Muscle layer of duodenum (tissue), 2 donors: ENCODE results near the gene PTPRD.

ENCODE experiments used
- H3K27ac ChIP-seq: one replicate; pipeline ENCODE4 v1.7.0; 2013; ENCODE audit warnings: mild to moderate bottlenecking, low read length
- H3K27me3 ChIP-seq: one replicate; pipeline ENCODE4 v1.7.0; 2013; ENCODE audit warnings: low read depth, mild to moderate bottlenecking, control low read depth, low read length
- H3K36me3 ChIP-seq, 2 donors: one replicate each; pipeline ENCODE4 v1.7.0; 2013; ENCODE audit warnings: low read length in 2 of 2, control low read depth in 1 of 2, mild to moderate bottlenecking in 1 of 2; ENCODE audit not compliant: insufficient read depth in 2 of 2, control insufficient read depth in 1 of 2
- H3K4me1 ChIP-seq, 2 donors: one replicate each; pipeline ENCODE4 v1.7.0; 2013; ENCODE audit warnings: low read length in 2 of 2, mild to moderate bottlenecking in 2 of 2, control low read depth in 1 of 2, moderate library complexity in 1 of 2; ENCODE audit not compliant: insufficient read depth in 2 of 2, control insufficient read depth in 1 of 2
- H3K4me3 ChIP-seq, 2 donors: one replicate each; pipeline ENCODE4 v1.7.0; 2013; ENCODE audit warnings: low read length in 2 of 2, low read depth in 1 of 2, mild to moderate bottlenecking in 1 of 2
- H3K9me3 ChIP-seq, 2 donors: one replicate each; pipeline ENCODE4 v1.7.0; 2013; ENCODE audit warnings: low read length in 2 of 2, control low read depth in 1 of 2, mild to moderate bottlenecking in 1 of 2; ENCODE audit not compliant: control insufficient read depth in 1 of 2
- donor health status: healthy.

PTPRD gene

GRCh38 chr9:8895106-8895860, 1717.5 kb downstream of the PTPRD start:
- no peaks in the 10 kb centered on the region for H3K4me1 ChIP-seq
- H3K27ac ChIP-seq, result no peak overlapping the region
- H3K36me3 ChIP-seq, result no peaks in the 10 kb centered on the region
- H3K4me3 ChIP-seq, result no peak overlapping the region
- no peaks in the 10 kb centered on the region for H3K9me3 ChIP-seq
- H3K27me3 ChIP-seq, result no peaks in the 10 kb centered on the region

GRCh38 chr9:8890695-8891094, 1722.1 kb downstream of the PTPRD start:
- Histone ChIP-seq H3K4me3 (no peak overlapping the region), H3K36me3 (no peaks in the 10 kb centered on the region), H3K4me1 (no peaks in the 10 kb centered on the region), H3K27me3 (no peaks in the 10 kb centered on the region), H3K9me3 (no peaks in the 10 kb centered on the region), H3K27ac (no peak overlapping the region)

- H3K4me1 ChIP-seq, result no peaks in the 10 kb centered on the region
- H3K4me3 ChIP-seq, result no peak overlapping the region
- no peaks in the 10 kb centered on the region for H3K9me3 ChIP-seq
- no peak overlapping the region for H3K27ac ChIP-seq
- H3K27me3 ChIP-seq, result no peaks in the 10 kb centered on the region
- no peaks in the 10 kb centered on the region for H3K36me3 ChIP-seq
Observed at GRCh38 chr9:8889100-8889499, 1723.7 kb downstream of the PTPRD start.

GRCh38 chr9:8888591-8888990, 1724.2 kb downstream of the PTPRD start:
- no peak overlapping the region for H3K27ac ChIP-seq
- no peak overlapping the region for H3K4me3 ChIP-seq

GRCh38 chr9:8887369-8887768, 1725.4 kb downstream of the PTPRD start:
- Histone ChIP-seq H3K4me1 (no peaks in the 10 kb centered on the region), H3K27ac (no peak overlapping the region), H3K27me3 (no peaks in the 10 kb centered on the region), H3K4me3 (no peak overlapping the region), H3K36me3 (no peaks in the 10 kb centered on the region), H3K9me3 (no peaks in the 10 kb centered on the region)

More at GRCh38 chr9:8888591-8888990, 1724.2 kb downstream of the PTPRD start:
- Histone ChIP-seq H3K9me3 (no peaks in the 10 kb centered on the region), H3K36me3 (no peaks in the 10 kb centered on the region), H3K27me3 (no peaks in the 10 kb centered on the region), H3K4me1 (no peaks in the 10 kb centered on the region)

GRCh38 chr9:8883321-8883720, 1729.5 kb downstream of the PTPRD start:
- Histone ChIP-seq H3K27me3 (no peaks in the 10 kb centered on the region), H3K27ac (no peak overlapping the region), H3K4me1 (no peaks in the 10 kb centered on the region), H3K9me3 (no peaks in the 10 kb centered on the region), H3K36me3 (no peaks in the 10 kb centered on the region), H3K4me3 (no peak overlapping the region)

- no peaks in the 10 kb centered on the region for H3K4me1 ChIP-seq
- H3K27me3 ChIP-seq, result no peaks in the 10 kb centered on the region
- H3K27ac ChIP-seq, result no peak overlapping the region
- no peaks in the 10 kb centered on the region for H3K9me3 ChIP-seq
- H3K4me3 ChIP-seq, result no peak overlapping the region
- no peaks in the 10 kb centered on the region for H3K36me3 ChIP-seq
Observed at GRCh38 chr9:8880060-8880459, 1732.7 kb downstream of the PTPRD start.

- Histone ChIP-seq H3K36me3 (no peaks in the 10 kb centered on the region), H3K27ac (no peak overlapping the region), H3K4me1 (no peaks in the 10 kb centered on the region), H3K4me3 (no peak overlapping the region), H3K9me3 (no peaks in the 10 kb centered on the region), H3K27me3 (no peaks in the 10 kb centered on the region)
Observed at GRCh38 chr9:8879284-8879683, 1733.5 kb downstream of the PTPRD start.

- H3K27me3 ChIP-seq, result no peaks in the 10 kb centered on the region
- no peak overlapping the region for H3K4me3 ChIP-seq
- H3K27ac ChIP-seq, result no peak overlapping the region
- H3K4me1 ChIP-seq, result no peaks in the 10 kb centered on the region
- no peaks in the 10 kb centered on the region for H3K36me3 ChIP-seq
- no peaks in the 10 kb centered on the region for H3K9me3 ChIP-seq
Observed at GRCh38 chr9:8877753-8878494, 1734.9 kb downstream of the PTPRD start.

GRCh38 chr9:8876303-8876702, 1736.5 kb downstream of the PTPRD start:
- no peaks in the 10 kb centered on the region for H3K36me3 ChIP-seq
- no peak overlapping the region for H3K27ac ChIP-seq

GRCh38 chr9:8874482-8874881, 1738.3 kb downstream of the PTPRD start:
- H3K4me1 ChIP-seq, result no peaks in the 10 kb centered on the region
- no peaks in the 10 kb centered on the region for H3K27me3 ChIP-seq
- H3K36me3 ChIP-seq, result no peaks in the 10 kb centered on the region
- no peaks in the 10 kb centered on the region for H3K9me3 ChIP-seq
- no peak overlapping the region for H3K27ac ChIP-seq
- H3K4me3 ChIP-seq, result no peak overlapping the region

More at GRCh38 chr9:8876303-8876702, 1736.5 kb downstream of the PTPRD start:
- Histone ChIP-seq H3K9me3 (no peaks in the 10 kb centered on the region), H3K4me1 (no peaks in the 10 kb centered on the region), H3K27me3 (no peaks in the 10 kb centered on the region), H3K4me3 (no peak overlapping the region)
